ENCODE measurements around the gene NAGK.
"Not testable (repeated sequence)": the region's sequence is repeated elsewhere in the genome, so short reads cannot be mapped to it uniquely, and the experiment has no call there.

The NAGK gene

GRCh38 chr2:71068218-71069035 is at the start of gene NAGK:
TSS of gene NAGK (plus strand) at chr2:71068648. CDS start at chr2:71068684, 36 bp downstream.
- peak; percentile 96 for DNase-seq

GRCh38 chr2:71019989-71020388 is 48.5 kb upstream of the NAGK start:
- DNase-seq, result not testable (repeated sequence)

- not testable (repeated sequence) for DNase-seq
Measured at GRCh38 chr2:71021394-71021793, 47.1 kb upstream of the NAGK start.

GRCh38 chr2:71023553-71024243 is 44.8 kb upstream of the NAGK start:
- not testable (repeated sequence) for DNase-seq

GRCh38 chr2:71036296-71036695 is 32.2 kb upstream of the NAGK start:
- not testable (repeated sequence) for DNase-seq

- no peak for DNase-seq
Measured at GRCh38 chr2:71042287-71042686, 26.2 kb upstream of the NAGK start.

GRCh38 chr2:71043531-71044407 is 24.7 kb upstream of the NAGK start:
- DNase-seq, result peak; percentile 12

- DNase-seq, result no peak
Measured at GRCh38 chr2:71045151-71045550, 23.3 kb upstream of the NAGK start.

- no peak for DNase-seq
Measured at GRCh38 chr2:71045865-71046548, 22.4 kb upstream of the NAGK start.

GRCh38 chr2:71048096-71048495 is 20.4 kb upstream of the NAGK start:
- DNase-seq, result no peak

- not testable (repeated sequence) for DNase-seq
Measured at GRCh38 chr2:71049704-71050360, 18.6 kb upstream of the NAGK start.

GRCh38 chr2:71055206-71055740 is 13.2 kb upstream of the NAGK start:
- DNase-seq, result not testable (repeated sequence)

- no peak for DNase-seq
Measured at GRCh38 chr2:71060211-71060610, 8.2 kb upstream of the NAGK start.

GRCh38 chr2:71060871-71061270 is 7.6 kb upstream of the NAGK start:
- DNase-seq, result no peak

GRCh38 chr2:71063216-71063615 is 5.2 kb upstream of the NAGK start:
- DNase-seq, result no peak

- DNase-seq, result no peak
Measured at GRCh38 chr2:71064110-71064611, 4.3 kb upstream of the NAGK start.

GRCh38 chr2:71064754-71065621 is 3.5 kb upstream of the NAGK start:
- DNase-seq, result no peak

- DNase-seq, result no peak
Measured at GRCh38 chr2:71066856-71067255, 1.6 kb upstream of the NAGK start.

- no peak for DNase-seq
Measured at GRCh38 chr2:71067567-71068217, 756 bp upstream of the NAGK start.

GRCh38 chr2:71069376-71069775 is 928 bp downstream of the NAGK start:
- DNase-seq, result no peak
